Right forelimb (tissue), 1 donor: ENCODE results near the gene SLC44A3.

Experiments
- DNase-seq: peaks from one replicate; pipeline ENCODE4 v3.0.0-alpha.2; 2018

SLC44A3 gene

DNA sequence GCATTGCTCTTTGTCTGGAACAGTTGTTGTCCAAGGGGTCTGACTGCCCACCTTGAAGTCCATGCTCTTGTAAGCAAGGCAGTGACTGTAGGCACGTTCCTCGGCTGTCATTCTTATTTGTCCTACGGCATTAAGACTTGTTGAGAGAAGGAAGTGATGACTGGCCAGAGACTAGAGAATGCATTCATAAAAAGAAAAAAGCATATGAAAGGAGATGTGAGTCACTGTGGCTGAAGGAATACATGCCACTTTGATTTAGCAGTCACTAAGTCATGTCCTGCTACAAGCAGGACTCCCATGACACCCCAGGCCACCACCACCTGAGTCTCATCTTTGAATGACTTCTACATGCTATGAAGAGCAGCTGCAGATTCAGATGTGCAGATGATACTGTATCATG, 56.2 kb downstream of the SLC44A3 start:
- no peak for DNase-seq

DNA sequence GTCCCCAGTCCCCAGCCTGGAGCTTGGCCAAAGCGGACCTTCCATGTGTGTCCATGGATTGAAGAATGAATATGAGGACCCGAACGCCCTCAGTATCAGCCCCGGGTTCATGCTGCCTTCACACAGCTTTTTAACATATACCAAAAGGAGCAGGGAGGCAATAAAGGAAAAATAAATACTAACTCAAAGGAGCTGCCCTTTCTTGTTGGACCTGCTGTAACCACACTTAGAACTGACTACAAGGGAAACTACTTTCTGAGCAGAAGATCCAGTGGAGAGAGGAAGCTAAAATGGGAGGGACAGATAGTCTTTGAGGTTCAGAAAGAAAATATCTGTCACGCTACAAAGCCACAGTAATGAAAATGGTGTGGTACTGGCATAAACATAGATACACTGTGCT, 58.2 kb downstream of the SLC44A3 start:
- DNase-seq = no peak

DNA sequence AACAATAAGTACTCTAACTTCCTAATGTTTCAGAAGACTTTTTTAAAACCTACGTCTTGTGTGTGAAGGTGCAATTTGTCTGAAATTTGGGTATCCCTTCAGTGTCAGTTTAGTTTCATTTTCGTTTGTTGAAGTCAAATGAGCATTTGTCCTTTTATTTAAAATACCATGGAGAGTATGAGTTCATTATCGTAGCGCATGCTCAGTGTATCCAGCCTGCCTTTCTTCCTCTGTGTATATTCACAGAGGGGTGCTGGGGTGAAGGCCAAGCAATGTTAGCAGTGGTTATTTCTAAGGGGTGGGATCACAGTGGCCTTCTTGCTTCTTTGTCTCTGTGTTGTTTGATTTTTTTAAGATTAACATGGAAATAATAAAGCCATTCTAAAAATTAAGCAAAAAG, 63.5 kb downstream of the SLC44A3 start:
- DNase-seq = no peak

DNA sequence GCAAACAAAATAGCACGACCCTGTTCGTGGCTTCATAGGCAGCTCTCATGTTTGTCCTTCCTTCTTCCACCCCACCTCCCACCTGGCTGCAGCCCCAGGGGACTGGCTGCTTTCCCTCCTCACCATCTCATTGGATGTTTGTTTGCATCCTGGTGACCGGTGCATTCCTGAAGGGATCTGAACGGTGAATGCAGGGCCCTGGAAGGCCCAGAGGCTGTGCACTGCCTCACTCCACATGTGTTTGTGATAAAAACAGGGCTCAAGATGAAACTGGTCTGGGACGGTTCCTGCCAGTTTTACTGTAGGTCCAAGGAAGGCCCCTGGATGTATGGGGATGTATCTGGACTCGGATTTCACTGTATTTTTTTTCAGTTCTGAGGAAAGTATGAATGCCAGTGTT, 63.9 kb downstream of the SLC44A3 start:
- peak; percentile 82 for DNase-seq

DNA sequence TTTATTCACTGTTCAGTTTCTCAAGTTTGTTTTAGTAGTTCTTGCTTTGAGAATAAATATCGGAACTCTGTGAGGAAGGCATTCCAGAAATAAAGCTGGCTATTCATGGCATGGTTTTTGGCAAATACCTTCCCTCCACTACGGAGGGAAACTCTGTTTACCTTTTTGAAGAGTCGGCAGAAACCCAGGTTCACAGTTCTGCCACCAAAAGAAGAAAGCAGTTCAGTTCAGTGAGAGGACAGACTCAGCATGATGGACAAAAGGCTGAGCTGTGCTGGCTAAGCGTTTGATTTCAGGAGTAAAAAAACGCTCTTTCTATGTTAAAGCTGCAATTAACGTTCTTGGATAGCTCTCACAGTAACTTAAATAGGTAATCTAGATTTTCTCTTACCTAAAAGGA, 64.3 kb downstream of the SLC44A3 start:
- no peak for DNase-seq

DNA sequence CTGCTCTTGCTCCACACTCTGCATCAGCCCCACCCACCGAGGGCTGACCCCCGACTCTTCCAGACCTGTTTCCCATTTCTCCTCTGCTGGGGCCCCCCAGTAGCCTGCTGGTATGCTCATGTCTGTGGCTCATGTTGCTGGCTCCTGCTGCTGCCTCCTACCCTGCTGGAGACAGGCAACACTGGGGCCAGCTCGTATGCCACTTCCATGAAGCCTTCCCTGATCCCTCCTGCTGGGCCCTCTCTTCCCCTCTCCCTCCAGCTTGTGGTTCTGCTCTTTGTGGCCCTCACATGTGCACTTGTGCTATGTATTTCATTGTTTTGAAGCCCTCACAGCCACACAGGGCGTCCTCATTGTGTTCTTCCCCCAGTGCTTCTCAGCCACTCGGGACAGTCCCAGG, 66.2 kb downstream of the SLC44A3 start:
- no peak for DNase-seq

DNA sequence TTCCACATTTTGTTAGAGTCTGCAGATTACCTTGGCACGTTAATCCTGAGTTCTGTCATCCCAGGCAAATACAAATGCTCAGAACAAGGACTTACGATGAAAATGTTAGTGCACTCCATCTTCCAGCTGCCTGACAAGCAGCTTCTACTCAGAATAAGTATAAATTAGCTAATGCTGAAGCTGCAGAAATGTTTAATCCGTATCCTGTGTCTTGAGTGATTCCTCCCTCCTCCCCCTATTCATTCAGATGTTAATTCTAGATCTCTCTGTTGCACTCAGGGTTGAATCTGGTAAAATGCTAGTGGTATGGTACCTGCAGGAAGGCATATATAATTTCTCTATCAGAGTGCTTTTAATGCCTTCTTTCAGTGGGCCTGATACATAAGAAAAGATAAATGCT, 66.9 kb downstream of the SLC44A3 start:
- DNase-seq = no peak

DNA sequence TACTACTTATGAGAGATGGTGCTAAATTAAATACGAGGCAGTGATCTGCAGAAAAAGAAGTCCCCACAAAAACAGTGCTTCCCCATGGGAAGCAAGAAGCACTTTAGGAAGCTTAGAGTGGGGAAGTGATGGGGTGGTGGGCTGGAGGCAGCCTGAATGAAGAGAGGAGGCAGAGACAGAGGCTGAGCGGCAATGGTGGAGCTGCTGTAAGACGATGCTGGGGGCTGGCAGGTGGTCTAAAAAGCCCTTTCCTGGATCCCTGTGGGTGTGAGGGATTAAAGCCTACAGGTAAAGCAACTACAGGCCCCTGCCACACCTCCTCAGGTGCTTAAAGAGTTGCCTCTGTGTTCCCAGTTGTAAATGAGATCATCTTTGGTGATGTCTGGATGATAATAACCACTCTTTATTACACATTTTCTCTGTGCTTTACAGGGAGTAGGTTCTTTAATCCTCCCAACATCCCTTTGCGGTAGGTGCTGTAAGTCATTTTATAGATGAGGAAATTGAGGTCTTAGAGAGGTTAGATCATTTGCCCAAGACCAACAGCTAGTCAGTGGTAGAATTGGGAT, 67.5 kb downstream of the SLC44A3 start:
- no peak for DNase-seq

DNA sequence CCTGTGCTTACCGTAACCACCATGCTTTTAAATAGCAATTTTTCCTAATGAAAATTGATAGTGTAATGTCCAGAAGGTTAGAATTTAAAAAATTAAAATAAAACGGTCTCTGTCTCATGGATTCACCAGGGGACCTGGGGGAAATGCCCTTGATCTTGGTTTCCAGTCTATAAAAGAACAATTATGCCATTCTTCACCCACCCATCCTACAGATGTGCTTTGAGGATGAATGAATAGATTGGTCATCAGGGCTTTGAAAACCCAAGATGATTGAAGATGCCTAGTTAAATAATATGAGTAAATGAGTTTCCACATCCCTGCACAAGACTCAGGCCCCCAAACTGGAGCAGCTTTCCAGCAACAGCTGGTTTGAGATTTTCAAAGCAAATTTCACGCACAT, 68.0 kb downstream of the SLC44A3 start:
- no peak for DNase-seq

DNA sequence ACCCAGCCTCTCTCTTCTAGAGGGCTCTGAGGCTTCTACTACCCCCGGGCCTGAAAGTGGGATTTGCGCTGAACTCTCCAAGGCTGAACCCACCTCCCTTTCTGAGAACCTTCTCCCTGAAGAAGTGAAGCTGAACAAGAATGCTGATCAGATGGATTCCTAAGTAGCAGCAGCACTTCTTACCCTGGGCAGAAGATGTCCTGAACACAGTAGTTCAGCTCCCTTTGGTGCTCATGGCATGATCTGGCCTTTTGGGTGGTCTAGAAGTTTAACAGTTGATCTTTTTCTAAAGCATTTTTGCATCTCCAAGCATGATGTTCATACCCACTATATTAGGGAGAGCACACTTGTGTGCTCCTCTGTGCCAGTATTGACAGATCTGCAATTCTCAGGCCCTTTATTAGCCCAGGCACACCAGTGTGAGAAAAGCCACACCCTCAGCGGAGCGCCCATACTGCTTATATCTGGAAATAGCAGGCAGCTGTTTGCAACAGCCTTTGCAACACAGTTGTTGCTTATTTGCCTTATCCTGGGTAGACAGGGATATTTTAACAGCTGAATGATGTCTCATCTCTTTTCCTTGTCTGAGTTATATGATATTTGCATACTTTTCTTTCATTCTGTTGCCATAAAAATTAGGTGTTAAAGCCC, 72.6 kb downstream of the SLC44A3 start:
- DNase-seq = no peak

DNA sequence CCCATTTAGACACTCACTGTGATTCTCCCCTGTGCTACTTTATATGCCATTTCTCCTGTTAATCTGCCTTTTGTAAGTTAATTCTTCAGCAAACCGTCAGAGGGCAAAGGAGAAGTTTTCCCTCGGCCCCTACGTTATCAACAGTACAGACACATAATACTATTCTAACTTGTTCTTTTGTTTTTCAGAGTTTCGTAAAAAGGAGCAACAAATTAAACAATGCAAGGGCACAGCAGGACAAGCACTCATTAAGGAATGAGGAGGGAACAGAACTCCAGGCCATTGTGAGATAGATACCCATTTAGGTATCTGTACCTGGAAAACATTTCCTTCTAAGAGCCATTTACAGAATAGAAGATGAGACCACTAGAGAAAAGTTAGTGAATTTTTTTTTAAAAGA, 74.5 kb downstream of the SLC44A3 start:
- no peak for DNase-seq

DNA sequence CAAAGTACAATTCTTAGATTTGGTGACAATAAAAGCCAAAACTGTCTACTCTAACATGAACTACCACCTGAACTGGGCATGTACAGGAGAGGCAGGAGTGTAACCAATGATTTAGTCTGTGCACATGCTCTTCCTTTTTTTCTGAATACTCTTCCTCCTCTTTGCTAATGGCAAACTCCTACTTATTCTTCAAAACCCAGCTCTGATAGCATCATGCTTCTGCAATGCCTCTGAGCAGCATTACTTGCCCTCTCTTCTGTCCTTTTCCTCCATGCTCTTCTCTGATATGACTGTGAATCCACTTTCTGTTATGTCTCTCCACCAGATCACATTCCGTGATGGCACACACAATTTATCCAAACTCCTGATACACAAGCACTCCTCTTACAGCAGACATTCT, 75.4 kb downstream of the SLC44A3 start:
- no peak for DNase-seq

DNA sequence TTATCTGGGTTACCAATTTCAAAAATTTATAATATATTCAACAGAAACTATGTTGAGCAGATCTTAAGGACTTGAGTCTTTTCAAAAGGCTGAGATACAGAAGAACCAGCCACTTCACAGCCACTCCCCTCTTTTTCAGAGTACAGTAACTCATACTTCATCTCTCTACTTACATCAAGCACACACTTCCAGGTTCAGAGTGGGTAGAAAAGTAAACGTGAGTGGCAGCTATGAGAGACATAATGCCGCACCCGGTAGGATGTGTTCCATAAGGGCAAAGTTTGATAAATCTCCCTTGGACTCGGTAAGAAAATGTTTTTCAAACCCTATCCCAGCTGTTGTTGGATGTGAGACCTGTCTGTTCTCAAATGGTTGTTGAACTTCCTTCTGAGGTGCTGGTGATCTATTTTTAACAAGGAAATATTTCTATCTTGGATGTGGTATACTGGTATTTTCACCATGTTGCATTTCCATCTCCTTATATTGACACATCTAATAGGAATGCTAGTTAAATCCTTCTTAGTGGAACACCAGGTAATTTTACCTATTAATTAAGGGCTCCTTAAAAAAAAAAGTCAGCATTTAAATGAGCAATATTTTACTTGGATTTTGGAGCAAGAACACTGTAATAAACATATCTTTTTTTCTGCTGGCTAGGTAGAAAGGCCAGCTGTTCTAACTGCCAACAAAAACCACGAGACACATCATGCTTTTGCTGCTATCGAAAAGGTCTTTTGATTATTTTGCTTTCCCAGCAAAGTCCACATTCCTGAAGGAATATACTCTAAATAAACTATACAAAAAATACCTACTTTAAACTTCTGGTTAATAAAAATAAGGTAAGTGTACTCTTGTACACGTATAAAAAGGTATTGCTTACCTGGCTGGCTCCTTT, 78.6 kb downstream of the SLC44A3 start:
- DNase-seq = no peak

DNA sequence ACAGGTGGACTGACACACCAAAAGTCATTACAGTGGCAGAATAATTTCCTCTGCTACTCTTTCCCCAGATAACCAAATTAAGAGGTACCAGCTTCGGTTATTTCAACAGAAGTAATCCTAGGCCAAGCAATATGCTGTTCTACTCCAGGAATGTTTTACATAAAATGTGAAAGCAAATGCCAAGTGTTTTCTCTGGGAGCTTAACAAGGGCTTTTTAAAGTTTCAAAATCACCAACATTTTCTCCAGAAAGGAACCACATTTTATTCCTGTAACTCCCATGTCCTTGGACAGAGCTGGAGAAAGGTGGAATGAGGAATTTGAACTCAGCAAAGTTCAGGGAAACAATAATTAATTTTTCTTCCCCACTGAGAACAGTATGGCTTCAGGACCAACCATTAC, 79.6 kb downstream of the SLC44A3 start:
- DNase-seq = no peak

DNA sequence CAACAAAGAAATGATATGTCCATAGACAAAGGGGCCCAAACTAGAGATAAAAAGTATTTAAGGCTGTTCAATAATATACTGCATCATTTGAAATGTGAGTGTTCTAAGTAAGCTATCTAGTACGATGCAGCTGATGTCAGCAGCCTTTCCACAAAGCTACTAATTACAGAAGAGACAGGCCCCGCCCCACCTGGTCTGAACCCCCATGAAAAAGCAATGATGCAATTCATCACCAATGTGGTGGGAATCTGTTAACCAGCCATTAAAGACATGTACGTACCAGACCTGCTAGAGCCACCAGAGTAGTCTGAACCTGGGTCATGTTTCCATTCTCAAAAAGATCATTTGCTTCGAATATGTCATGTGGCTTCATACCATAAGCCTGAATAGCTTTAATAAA, 81.7 kb downstream of the SLC44A3 start:
- DNase-seq = no peak

DNA sequence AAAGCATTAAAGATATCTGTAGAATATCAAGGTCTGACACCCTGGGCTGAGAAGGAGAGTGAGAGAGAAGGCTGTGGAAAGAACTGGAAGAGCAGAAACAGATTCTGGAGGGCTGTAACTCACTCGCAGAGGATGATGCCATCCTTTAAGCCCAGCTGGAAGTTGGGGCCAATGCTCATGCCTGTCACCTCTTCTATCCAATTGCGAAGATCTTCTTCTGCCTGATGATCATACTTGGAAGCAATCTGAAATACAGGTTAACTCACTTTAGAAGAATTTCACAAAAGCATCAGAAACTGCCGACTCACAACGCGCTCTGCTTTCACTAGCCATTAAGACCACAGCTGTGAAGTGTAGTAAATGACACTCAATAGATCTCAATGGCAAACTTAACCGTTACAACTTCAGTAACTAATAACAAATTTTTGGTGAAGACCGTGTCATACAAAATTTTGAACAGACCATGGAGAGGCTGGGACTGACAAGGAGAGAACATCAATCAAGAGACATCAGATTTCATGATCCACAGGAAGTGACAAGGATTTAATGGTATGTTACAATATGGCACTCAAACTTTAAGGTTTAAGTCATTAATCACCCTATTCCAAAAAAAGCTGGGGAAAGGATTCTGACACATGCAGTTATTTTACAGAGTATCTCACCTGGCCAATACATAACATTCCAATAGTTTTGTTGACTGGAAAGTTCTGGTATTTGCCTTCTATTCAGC, 83.3 kb downstream of the SLC44A3 start:
- no peak for DNase-seq

DNA sequence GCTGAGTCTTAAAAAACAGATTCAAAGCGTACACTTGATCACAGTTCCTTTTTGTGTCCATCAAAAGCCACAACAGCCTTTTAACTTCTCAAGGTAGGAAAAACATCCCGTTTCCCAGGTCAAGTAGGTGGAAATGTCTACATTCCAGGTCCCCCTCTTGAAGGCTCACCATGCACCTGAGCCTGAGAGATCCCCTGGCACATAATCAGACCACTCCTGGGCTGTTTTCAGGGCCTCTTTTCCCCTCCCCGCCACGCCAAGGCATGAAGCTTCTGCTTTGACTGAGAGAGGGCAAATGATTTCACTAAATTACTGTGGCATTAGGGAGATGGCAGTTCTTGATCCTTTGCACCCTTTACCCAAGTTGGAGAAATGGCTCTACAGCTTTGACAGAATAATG, 85.0 kb downstream of the SLC44A3 start:
- no peak for DNase-seq

DNA sequence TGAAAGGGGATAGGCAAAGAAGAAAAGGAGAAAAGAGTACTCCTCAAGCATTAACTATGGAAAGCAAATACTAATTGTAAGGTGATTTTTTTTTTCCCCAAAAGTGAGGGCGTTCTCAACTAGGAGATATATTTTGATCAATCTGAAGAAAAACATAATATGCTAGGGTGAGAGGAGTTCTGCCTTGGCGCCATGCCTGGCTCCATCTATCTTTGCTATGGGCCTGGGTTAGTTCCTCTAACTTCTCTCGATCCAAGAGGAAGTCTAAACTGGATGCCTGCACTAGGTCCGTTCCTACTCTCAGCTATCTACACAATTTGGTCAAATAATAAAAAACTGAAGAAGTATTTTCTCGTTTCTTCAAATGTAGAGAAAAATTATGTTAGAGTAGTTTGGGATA, 86.2 kb downstream of the SLC44A3 start:
- no peak for DNase-seq

DNA sequence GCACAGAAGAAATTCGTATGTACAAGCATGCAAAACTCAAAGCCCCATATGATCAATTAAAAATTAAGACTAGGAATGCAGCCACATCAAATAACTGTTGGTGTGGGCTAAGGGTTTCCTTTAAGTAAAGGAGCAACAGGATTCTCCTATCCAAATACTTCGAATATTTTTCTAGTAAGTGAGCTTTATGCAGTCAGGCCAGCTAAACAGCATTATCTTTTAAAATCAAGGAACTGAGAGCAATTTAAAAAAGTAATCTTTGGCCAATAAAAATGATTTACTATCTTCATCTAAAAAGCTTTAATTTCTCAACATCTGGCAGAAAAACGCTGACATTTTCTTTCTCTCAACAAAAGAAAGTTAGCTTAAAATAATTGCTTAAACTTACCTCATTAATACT, 87.0 kb downstream of the SLC44A3 start:
- DNase-seq = no peak

DNA sequence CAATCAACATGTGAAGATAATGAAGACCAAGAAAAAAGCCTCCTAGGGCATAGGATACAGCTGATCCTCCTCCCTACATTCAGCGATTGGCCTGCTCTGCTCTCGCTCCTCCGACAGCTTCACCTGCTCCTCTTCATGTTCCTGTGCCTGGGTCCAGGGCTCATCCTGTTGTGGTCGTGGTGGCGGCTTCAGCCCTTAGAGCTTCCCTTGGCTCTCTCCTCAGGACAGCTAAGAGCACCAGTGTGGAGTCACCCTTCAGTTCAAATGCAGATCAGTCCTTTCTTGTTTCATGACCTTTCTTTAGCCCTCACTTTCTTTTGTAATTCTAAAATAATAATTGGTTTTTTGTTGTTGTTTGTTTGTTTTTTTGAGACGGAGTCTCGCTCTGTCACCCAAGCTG, 88.0 kb downstream of the SLC44A3 start:
- no peak for DNase-seq

DNA sequence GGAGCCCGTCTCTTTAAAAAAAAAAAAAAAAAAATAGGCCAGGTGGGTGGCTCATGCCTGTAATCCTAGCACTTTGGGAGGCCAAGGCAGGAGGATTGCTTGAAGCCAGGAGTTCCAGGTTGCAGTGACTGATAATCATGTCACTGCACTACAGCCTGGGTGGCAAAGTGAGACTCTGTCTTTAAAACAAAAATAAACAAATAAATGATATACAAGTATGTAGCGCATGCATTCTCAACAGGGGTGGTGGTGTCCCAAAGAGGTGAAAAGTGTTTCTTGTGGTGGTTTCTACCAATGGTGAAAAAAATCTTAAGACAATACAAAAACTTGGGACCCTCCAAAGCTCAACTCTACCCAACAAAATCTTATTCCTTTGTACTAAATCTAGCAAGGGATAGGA, 88.8 kb downstream of the SLC44A3 start:
- DNase-seq = no peak

DNA sequence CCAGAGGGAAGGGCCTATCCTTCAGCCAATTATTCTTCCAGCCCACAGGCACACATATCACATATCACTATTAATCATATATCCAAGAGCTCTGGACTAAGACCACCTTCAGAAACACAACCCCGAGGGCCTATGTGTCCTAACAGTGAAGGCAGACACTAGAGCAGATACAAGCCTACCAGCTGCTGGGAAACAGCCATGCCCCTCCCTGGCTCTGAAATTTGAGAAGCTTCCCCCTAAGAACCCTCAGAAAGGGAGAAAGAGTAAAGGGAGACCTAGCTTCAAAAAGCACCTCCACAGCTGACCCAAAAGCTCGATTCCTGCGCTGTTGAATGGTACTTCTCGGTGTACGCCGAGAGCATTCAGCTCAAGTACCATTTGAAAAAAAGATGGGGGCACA, 89.3 kb downstream of the SLC44A3 start:
- no peak for DNase-seq
